NCI-H1436 treated with DMSO at 0.1 percent for 48 hours (cell line): ENCODE measurements around the gene SLF1.

Source experiments
- DNase-seq: peaks from one replicate; lab custom pipeline; 2025; lab: John Stamatoyannopoulos, UW

The SLF1 gene

DNA sequence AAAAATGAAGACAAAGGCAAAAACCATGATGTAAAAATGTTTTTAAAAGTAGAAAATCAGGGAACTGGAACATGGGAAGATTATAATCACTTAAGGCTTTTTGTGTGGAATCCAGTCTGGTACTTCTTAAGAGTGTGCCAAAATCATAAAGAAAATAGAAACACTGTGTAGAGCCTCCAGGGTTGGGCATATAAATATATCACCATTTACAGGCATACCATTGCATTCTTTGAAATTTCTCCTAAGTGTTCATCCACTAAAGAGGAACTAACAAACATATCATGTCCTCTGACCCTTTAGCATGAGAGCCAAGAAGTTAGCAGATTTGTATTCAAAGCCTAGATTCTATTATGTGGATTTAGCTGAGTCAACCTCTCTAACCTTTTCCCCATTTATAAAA, 93.3 kb downstream of the SLF1 start:
- no peak for DNase-seq

DNA sequence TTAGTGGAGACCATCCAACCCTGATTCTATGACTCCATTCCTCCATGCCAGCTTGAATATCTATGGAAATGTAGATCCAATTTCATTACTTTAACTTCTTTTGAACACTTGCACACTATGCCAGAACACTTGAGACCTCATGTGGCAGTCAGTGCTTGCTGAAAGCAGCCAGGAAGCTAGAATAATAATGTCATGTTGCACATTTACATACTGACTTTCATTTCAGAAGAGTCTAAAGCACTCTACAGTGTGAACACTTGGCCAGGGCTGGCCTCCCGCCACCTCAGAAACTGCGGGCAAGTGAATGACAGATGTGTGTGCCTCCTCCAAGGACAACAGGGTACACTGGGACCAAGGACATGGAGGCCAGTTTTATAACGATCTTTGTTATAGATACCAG, 97.3 kb downstream of the SLF1 start:
- DNase-seq = no peak

DNA sequence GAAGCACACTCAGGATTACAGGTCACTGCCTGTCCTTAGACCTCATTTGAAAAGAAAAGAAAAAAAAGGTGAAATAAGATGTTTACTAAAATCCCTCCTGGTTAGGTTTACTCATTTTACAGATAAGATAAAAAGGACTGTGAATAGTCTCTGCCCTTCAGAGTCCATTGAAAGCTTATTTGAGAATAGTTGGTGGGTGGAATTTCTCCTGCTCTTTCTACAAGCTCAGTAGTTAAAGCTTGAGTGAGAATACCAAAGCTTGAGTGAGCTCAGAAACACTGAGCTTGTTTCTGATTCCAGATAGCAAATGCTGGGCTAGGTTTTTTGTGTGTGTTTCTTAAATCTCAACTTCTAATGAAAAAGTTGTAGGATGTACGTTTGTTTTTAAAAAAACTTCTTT, 106.7 kb downstream of the SLF1 start:
- DNase-seq = no peak

DNA sequence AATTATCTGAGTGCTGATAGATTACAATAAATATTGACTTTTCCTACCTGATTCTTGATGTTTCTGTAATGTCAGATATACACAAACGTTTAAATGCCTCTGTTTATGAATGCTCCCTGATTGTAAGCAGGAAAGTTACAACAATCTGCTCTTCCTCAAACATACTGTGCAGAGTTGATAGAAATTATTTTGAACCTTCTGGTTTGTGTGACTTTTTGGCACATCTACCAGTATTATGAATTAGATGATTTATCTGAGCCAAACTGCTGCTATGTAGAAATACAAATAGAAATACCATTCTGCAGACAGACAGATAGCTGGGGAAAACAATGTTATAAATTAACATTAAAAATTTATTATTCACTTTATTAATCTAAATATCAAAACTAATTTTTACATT, 113.0 kb downstream of the SLF1 start:
- no peak for DNase-seq

DNA sequence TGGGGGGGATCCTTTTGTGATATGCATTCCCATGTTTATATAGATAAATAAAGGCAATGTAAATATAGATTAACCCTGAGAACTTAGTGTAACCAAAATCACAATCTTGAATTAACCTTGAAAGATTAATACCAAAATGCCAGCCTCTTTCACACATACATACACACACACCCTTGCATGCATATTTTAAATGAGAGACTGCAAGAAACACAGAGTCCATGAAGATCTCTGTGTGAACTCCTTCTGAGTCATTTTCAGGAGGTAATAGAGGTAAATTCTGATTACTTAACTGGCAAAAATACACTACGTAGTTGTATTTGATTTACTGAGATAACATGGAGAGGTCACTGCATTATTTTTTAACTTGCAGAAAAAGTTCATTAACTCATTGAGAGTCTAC, 118.0 kb downstream of the SLF1 start:
- DNase-seq = no peak

DNA sequence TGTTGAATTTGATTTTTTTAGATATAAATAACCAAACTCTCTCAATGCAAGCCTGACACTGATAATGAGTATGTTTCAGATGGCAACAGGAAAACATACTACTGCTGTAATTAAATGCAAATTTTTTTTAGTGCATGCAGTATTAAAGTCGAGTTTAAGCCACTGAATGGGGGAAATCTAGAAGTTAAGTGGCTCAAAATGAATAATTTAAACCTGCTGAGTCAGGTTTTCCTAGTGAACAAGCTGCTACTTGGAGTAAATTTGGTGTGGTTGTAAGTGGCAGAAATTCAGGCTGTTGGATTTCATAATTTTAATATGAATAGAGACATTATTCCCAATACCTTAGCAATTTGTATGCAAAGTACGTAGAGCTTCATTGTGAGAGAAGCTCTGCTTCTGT, 121.8 kb downstream of the SLF1 start:
- DNase-seq = no peak

DNA sequence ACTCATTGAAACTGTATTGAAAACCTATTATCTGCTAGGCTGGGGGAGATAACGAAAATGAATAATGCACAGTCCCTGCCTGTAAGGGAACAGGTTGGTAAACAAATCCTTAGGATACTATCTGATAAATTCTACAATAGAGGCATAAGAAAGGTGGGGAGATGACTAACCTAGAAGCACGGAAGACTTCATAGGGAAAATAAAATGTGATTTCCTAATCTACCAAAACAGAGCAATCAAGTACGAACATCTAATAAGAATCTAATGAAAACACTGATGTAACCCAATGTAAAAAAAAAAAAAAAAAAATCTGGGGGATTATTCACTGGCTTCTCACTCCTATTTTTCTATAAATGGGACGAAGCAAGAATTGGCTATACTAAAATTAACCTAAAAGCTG, 124.4 kb downstream of the SLF1 start:
- no peak for DNase-seq

DNA sequence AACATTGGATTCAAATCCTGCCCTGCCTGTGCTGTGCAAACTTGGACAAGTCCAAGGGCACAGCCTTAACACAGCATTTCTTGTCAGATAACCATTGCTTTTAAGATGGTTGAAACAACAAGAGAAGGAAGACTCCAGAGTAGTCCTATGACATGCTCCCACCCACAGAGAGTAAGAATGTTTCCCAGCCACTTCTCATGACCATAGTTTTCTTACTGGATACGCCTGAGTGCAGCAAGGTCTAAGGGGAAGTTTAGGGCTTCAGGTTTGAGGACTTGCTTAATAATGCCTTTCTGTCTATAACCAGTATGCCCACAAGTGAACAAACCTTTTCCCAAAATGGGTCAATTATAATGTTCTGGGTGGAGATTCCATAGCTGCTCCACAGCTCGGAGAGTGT, 126.4 kb downstream of the SLF1 start:
- DNase-seq = no peak

DNA sequence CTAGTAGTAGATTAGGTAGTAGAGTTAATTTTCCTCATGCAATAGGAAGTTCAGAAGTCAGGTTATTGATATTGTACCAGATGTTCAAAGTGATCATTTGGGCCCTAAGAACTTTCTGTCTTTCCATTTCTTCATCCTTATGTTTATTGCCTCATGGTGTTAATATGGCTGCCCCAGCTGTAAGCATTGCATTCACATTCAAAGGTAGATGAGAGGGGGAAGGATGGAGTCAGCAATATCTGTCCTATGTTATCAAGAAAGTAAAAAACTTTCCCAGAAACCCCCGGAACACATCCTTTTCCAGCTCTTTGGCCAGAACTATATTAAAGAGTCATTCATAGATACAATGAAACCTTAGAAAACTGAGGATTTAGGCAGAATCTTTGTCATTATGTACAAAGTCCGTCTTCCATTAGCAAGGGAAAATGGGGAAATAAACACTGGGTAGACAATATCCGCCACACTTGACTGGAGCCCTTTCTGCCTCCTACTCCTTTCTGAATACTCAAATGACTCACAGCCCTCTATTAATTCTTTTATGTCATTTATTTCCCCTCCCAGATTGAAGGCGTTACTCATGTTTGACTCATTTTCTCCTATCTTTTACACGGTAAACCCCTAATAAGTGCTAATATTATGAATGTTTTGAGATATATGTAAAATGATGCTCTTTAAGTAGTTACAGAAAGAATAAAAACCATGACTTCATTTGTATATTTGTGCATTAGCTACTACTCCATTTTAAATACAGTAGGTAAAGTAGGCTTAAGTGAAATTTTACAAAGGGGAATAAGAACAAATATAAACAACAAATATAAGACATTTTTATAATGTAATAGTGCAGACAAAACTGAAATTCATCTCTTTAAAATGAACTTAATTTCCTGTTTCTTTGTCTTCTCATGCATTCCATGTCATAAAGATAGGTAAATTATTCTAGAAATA, 127.6 kb downstream of the SLF1 start:
- no peak for DNase-seq

DNA sequence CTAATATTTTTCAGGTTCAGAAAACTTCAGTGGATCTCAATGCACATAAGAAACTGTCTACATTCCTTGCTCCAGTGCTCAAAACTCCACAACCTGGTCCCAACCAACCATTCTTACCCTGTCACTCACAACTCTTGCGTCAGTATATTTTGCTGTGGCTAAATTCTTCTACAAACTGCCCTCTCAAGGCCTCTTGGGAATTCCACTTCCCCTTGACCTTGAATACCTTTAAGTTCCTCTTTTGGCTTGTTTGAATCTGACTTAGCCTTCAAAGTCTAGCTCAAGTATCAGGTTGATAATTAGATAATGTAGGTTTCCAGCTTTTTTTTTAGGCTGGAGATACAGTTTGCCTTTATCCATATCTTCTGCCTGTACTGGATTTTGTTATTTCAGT, 128.3 kb downstream of the SLF1 start:
- DNase-seq = no peak
